Cardiac septum (tissue), 1 donor: ENCODE data around the gene MROH7. TPM values are rescaled to one million over a fixed set of nuclear protein-coding genes. Genes with fewer than 3 reads are reported as not detected.
A peak's percentile ranks its signal among the peaks of the same experiment; 100 is the strongest.

Experiments used
- DNase-seq: peaks from one replicate; pipeline ENCODE4 v3.0.0-alpha.2; 2020; ENCODE audit warnings: low spot score
- intact Hi-C: fragments of 100-400 bp; cut with DNase I; formaldehyde crosslinking; loops from one replicate; pipeline ENCODE4 v1.14.0; 2022
- total RNA-seq: library from RNA; stranded (reverse); fragmentation: NEBNext Ultra II Directional; extraction: Animal tissue kit (Norgen Biotek cat#: 25700); gene quantifications from one replicate; pipeline ENCODE4 v1.2.1, GENCODE V29; 2021
- donor health status: DM: no; HTN: no; CAD: no.

MROH7 gene
- total RNA-seq, 1 donor from 2014 or later, result 14.3 TPM

DNA sequence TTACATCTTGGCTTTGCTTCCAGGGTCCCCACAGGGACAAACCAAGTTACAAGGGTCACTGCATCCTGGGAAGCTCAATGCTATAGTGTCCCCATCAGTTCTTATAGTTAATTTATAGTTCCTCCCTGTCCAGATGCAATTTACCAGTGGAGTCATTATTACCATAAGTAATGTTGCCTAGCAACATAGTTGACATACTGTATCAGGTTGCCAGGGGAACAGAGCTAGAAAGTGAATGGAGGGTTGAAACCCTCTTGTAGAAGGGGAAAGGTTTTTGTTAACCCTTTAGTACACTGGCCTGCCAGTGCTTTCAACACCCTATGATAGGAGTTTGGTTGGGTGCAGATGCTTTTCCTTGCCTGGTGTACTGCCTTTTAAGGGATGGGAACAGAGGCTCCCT is 39.8 kb downstream of the MROH7 start:
- no peak for DNase-seq
- intact Hi-C loops, result no loop called here

DNA sequence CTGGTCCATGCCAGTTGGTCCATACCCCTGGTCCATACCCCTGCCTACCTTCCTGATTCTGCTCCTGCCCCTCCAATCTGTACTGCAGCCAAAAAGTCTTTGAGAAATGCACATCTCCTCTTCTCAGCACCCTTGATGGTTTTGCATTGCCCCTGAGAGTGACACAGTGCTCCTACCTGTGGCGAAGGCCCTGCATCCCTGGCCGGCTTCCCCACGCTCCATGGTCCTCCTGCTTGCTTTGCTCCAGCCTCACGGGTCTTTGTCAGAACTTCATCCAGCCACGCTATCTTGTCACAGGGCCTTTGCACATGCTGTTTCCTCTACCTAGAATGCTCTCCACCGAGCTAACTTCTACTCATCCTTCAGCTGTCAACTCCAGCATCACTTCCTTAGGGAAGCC is 41.9 kb downstream of the MROH7 start:
- intact Hi-C loops, result no loop called here
- no peak for DNase-seq

DNA sequence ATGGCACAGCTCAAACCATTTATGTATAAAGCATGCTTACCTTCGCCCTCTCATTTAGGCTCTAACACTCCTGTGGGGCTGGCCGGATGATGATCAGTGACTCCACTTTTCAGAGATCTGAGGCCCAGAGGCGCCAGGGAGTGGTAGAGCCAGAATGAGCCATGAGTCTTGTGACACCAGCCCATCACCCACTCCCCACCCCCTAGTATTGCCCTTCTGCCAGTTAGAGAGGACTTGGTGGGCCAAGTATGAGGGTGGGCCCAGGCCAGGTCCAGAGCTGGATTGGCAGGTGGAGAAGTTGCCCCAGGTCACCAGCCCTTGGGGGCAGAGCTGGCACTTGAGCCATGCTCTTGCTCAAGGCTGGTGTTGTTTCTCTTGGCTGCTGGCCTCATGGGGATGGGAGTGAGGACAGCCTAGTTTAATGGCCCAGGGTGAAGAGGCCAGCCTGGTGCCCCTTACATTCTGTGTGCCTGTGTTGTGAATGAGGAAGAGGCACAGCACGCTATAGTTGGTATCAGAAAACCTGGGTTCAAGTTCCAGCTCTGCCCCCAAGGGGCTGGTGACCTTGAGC is 43.8 kb downstream of the MROH7 start:
- DNase-seq, result no peak
- intact Hi-C loops, result no loop called here

DNA sequence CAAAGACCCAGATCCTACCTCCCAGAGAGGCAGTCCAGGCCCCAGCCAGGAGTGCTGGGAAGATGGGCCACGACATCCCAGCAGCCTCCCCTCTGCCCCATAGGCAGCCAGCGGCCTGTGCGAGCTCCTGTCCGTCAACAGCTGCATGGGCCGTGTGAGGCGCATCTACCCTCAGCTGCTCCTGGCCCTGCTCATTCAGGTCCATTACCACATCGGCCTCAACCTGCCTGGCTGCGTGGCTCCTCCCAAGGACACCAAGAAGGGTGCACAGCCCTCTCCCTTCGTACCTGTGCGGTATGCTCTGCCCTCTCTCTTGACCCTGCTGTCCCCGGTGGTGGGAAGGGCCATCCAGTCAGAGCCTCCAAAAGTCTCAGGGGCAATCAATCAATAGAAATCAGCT is 44.6 kb downstream of the MROH7 start:
- no peak for DNase-seq
- intact Hi-C loops, result no loop called here

DNA sequence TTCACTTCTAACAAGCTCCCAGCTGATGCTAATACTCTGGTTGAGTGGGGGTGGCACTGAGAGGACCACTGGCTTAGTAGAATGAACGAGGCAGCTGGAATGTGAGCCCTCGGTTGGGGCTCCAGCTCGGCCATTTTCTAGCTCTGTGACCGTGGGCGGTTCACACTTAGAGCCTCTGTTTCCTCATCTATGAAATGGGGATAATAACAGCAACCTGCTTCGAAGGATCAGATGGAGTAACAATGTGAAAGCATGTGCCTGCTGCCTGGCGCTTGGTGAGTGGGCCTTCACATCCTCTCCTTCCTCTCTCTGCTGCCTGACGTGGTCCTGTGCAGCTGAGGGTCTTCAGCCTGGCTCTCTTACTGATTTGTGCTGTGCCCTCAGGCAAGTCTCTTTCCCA is 53.2 kb downstream of the MROH7 start:
- no peak for DNase-seq
- intact Hi-C loops, result no loop called here

DNA sequence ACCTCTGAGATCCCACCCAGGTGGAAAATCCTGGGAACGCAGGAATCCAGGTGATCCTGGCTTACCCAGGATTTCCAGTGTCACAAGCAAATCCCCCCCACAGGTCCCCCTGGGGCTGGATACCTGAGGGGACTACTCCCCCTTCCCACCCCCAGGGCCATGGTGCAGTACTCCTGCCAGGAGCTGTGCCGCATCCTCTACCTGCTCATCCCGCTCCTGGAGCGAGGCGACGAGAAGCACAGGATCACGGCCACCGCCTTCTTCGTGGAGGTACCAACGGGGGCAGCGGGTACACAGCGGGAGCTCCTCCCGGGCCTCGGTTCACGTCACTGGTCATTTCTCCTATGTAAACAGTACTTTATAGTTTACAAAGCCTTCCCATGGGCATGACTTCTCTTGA is 53.6 kb downstream of the MROH7 start:
- no peak for DNase-seq
- intact Hi-C loops, result no loop called here

DNA sequence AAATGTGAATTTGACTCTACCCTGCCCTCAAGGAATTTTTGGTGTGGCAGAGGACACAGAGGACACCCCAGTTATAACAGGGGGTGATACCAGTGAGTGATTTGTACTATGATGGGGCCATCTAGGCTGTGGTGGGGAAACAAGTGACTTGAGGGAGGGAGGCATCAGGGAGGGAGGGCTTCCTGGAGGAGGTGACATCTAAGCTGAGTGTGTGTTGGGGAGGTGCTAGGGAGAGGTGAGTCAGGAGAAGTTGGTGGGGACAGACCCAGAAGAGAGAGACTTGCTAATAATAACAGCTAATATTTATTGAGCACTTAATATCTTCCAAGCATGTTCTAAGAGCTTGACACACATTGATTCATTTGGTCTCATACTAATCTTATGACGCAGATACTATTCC is 54.2 kb downstream of the MROH7 start:
- DNase-seq, result no peak

DNA sequence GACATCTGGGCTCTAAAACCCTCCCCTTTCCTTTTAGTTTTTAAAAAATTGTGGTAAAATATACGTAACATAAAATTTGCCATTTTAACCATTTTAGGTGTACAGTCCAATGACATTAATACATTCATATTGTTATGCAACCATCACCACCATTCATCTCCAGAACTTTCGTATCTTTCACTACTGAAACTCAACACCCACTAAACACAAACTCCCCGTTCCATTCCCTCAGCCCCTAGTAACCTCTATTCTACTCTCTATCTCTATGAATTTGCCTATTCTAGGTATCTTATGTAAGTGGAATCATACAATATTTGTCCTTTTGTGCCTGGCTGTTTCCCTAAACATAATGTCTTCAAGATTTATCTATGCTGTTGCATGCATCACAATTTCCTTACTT is 54.7 kb downstream of the MROH7 start:
- intact Hi-C loops, result no loop called here

More for the DNA sequence above, 54.2 kb downstream of the MROH7 start:
- intact Hi-C loops, result no loop called here

DNA sequence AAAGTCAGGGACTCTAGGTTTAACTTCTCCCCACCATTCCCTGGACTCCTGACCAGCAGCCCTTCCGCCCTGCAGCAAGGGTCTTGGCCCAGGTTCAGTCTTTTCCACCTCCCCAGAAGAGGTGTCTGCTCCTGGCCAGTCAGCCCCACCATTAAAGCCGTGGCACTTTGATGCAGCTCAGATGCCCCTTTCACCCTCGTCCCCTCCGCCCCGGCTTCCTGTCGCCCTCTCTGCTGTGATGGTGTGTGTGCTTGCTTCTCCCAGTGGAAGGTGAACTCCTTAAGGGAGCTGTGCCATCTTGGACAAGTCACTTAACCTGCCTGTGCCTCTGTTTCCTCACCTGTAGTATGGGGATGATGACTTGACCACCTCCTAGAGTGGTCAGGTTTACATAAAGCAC is 56.3 kb downstream of the MROH7 start:
- intact Hi-C loops, result no loop called here
- DNase-seq, result peak; percentile 54

More for the DNA sequence above, 54.7 kb downstream of the MROH7 start:
- DNase-seq, result no peak

DNA sequence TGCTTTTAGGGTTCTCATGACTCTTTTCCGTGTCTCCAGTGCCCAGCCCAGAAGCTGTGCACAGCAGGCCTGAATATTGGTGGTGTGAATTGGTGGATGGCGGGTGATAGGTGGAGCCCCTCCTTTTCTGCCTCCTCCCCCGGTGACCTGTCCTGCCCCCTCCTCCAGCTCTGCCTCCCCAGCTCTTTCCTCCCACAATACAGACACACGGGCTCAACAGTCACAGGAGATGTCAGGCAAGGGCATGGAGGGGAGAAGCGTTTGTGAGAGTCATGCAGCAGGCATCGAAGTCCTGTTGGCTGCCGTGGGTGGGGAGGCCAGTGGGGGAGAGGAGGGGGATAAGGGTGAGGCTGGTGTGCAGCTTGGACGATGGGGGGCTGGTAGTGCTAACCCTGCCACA is 56.8 kb downstream of the MROH7 start:
- intact Hi-C loops, result no loop called here
- peak; percentile 64 for DNase-seq

DNA sequence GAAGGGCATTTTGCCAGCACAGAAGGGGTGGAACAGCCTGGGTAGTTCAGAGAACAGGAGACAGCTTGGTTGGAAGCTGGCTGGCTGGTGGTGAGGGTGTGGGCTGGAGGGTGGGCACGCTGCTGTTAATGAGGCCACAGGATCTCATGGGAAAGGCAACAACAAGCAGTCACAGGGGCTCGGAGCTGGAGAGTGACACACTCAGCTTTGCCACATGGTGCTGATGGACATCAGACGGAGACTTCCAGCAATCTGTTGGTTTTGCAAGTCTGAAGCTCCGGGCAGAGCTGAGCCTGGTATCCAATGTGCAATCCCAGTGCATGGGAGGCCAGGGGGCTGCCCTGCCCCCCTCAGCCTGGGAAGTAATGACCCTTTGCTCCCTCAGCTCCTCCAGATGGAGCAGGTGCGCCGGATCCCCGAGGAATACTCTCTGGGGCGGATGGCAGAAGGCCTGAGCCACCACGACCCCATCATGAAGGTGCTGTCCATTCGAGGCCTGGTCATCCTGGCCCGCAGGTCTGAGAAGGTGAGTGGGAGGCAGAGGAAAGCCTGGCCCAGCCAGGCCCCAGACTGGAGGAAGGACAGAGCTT is 58.4 kb downstream of the MROH7 start:
- intact Hi-C loops, result no loop called here

DNA sequence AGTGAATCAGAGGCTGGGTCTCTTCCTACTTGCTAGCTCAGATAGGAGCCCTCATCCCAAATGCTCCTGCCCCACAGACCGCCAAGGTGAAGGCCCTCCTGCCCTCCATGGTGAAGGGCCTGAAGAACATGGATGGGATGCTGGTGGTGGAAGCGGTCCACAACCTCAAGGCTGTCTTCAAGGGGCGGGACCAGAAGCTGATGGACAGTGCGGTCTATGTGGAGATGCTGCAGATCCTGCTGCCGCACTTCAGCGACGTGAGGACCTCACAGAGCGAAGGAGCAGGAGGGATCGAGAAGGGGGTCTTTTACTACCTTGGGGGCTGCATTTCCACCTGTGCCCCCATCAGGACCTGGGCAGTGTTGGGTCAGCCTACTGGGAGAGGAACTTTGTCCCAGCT is 59.5 kb downstream of the MROH7 start:
- intact Hi-C loops, result no loop called here

More for the DNA sequence above, 58.4 kb downstream of the MROH7 start:
- peak; percentile 31 for DNase-seq

DNA sequence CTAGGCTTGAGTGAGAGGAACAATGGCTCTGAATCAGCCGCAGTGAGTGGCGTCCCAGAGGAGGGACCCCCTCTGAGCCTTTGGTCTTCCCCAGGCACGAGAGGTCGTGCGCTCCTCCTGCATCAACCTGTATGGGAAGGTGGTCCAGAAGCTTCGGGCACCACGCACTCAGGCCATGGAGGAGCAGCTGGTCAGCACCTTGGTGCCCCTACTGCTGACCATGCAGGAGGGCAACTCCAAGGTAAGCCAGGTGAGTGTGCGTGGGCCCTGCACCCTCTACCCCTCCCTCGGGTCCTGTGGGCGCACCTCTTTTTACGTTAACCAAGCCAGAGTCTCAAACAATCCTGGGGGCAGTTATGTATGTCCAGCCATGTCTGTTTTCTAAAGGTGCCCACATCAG is 60.4 kb downstream of the MROH7 start:
- peak; percentile 49 for DNase-seq
- intact Hi-C loops, result no loop called here

More for the DNA sequence above, 59.5 kb downstream of the MROH7 start:
- DNase-seq, result peak; percentile 47

DNA sequence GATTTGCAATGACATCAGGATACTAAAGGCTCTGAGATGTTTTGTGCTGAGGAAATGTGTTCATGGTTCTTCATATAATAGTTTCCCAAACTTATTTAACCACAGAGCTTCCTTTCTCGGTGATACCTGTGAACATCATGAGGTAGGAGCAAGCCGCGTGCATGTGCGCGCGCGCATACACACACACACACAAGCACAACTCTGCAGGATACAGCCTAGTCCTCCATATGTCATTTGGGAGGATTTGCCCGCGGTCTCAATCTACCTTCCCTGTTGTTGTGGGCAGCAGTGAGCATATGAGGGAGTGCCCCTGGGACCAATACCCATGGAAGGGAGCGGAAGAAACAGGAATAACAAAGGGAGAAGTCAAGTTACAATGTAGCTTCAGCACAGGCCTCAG is 61.9 kb downstream of the MROH7 start:
- intact Hi-C loops, result no loop called here
- DNase-seq, result peak; percentile 76

DNA sequence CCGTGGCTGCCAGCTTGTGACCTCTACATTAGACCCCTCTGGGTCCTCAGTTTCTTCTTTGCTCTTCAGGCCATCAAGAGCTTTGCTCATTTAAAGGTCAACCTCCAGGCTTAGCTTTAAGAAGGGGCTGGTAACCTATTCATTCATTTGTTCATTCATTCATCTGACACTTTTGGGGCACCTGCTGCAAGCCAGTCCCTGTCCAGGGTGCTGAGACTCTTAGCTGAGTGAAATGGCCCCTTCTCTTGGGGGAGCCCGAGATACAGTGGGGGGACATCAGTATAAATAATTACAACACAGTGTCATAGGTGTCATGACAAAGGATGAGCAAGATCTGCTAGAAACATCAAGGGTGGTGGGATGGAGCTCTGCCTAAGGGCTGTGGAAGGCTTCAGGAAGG is 63.6 kb downstream of the MROH7 start:
- intact Hi-C loops, result no loop called here
- no peak for DNase-seq

DNA sequence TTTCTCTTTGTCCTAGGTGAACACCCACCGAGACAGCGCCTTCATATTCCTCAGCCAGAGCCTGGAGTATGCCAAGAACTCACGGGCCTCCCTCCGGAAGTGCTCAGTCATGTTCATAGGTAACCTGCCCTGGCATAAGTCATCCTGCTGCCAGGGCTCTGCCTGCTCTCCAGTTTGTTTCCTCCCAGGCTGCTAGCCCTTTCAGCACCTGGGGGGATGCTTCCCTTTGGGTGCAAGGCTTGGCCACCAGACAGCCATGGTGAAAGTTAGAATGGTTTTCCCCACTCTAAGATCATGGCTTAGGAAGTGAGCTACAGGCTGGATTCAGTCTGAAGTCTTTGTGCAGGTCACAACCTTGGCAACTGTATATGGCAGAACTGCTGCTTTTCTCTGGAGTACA is 64.8 kb downstream of the MROH7 start:
- DNase-seq, result no peak
- intact Hi-C loops, result no loop called here

DNA sequence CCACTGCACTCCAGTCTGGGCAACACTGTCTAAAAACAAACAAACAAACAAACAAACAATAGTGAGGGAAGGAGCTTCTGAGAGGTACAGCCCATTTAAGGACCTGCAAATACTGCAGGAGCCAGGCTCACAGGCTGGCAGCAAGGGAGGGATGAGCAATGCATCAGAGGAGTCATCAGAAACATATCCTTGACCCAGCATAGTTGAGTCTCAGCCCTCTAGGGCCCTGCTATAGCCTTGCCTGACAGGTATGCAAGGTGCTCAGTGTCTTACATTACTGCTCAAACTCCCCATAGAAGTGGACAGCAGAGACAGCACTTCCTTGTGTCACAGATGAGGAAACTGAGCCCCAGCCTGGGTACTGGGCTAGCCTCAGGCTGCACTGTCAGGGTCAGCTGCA is 66.8 kb downstream of the MROH7 start:
- DNase-seq, result no peak
- intact Hi-C loops, result no loop called here

DNA sequence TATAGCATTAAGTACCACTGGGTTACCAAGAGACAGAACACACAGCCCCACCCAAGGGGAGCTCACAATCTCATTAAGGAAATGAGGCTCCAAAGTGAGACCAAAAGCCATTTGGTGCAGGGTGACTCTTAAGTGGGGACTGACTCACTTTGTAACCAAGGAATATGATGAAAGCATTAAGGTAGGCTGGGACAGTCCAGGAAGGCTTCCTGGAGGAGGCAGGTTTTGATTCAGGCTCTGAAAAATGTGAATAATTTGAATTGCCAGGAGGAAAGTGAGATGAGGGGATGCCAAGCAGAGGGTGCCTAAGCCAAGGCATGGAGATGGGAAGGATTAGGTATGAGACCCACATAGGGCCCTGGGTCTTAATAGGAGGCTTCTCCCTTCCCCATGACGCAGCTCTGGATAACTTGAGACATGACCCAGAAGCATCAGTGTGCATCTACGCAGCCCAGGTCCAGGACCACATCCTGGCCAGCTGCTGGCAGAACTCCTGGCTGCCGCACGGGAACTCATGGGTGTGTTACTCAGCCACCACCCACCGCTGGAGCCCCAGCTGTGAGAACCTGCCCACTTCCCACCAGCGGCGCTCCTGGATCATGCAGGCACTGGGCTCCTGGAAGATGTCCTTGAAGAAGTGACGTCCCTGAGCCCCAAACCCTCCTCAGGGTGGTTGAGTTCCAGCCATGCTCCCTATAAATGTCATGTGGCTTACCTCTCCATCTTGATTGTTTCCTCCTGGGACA is 68.1 kb downstream of the MROH7 start:
- intact Hi-C loops, result no loop called here
- DNase-seq, result no peak

DNA sequence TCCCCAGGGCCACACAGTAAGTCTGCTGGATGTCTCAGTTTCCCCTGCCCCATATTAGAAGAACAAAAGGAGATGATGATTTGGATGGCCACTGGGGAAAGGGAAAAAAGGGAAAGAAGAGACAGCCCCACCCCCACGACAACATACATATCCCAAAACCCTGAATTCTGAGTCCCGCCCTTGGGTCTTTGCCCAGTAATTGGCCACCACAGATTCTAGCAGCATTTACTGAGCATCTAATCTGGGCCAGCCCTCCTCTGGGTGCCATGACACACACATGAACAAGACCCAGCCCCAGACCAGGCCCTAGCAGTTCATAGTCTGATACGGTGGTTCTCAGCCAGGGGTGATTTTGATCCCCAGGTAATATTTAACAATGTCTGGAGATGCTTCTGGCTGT is 68.8 kb downstream of the MROH7 start:
- intact Hi-C loops, result no loop called here
- DNase-seq, result no peak

DNA sequence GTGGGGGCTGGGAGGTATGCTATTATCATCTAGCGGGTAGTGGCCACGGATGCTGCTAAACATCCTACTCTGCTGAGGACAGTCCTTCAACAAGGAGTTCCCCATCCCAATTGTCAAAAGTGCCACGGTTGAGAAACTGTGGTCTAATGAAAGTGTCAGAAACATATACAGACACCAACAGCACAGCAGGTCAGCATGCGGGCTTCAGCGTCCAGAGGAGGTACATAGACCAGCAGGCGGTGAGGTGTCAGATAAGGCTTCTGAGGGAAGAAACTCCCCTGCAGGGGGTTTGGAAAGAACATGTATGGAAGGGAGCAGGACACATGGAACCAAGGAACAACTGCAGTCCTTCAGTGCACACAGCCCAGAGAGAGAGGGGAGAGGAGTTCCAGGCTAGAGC is 69.3 kb downstream of the MROH7 start:
- intact Hi-C loops, result no loop called here
- no peak for DNase-seq

DNA sequence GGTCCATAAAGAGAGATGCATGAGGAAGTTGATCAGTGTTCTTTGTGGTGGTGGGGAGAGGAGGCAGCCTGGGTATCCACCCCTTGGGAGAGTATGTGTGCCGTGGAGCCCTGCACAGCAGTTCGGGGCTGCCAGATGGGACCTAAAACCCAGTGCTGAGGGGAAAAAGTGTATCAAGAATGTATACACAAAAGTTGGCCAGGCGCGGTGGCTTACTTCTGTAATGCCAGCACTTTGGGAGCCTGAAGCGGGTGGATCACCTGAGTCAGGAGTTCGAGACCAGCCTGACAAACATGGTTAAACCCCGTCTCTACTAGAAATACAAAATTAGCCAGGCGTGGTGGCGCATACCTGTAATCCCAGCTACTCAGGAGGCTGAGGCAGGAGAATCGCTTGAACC is 70.0 kb downstream of the MROH7 start:
- intact Hi-C loops, result no loop called here
- DNase-seq, result no peak
